Fibroblast of mammary gland (primary cell): Measurements from ENCODE around the gene FBXL15.

Source experiments
- DNase-seq: peaks from one replicate; pipeline ENCODE4 v3.0.0-alpha.2; 2010; ENCODE audit warnings: low read depth
- H3K4me3 ChIP-seq: 2 replicates; pipeline ENCODE4 v1.5.1; 2011; ENCODE audit warnings: low read depth, mild to moderate bottlenecking, low read length, moderate library complexity; ENCODE audit not compliant: control insufficient read depth
- CTCF ChIP-seq: conservative IDR thresholded peaks from 2 replicates; pipeline ENCODE4 v1.5.1; 2011; ENCODE audit warnings: low read depth, low read length, inconsistent platforms; ENCODE audit not compliant: control insufficient read depth, insufficient read depth

Gene FBXL15

GRCh38 chr10:102396730-102397151, 23.9 kb upstream of the FBXL15 start:
- peak overlapping the region; percentile 74 for H3K4me3 ChIP-seq
- no peak for TF ChIP-seq CTCF
- DNase-seq = no peak

DNA sequence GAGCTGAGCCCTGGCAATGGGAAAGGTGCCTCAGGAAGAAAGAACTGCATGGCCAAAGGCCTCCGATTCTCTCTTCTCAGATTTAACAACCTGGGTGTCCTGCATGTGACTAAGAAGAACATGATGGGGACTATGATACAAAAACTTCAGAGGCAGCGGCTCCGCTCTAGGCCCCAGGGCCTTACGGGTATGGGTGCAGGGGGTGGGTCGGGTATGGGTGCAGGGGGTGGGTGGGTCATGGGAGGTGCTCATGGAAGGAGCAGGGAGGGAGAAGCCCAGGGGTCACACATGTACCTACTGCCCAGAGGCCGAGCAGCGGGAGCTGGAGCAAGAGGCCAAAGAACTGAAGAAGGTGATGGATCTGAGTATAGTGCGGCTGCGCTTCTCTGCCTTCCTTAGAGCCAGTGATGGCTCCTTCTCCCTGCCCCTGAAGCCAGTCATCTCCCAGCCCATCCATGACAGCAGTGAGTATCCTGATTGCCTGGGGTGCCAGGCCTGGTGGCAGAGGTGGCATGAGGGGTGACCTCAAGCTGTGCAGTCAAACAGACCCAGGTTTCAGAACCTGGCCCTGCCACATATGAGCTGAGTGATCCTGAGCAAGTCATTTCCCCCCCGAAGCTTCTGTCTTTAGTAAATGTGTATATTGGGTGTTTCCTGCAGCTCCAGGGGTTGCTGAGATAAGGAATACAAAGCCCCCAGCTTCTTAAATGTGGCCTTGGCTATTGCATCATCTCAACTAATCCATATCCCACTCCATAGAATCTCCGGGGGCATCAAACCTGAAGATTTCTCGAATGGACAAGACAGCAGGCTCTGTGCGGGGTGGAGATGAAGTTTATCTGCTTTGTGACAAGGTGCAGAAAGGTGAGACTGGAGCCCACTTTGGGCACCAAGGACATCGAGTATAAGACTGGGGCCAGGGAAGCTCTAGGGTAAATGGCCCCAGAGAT, 23.1 kb upstream of the FBXL15 start:
- TF ChIP-seq CTCF = no peak
- H3K4me3 ChIP-seq = no peak overlapping the region
- no peak for DNase-seq

DNA sequence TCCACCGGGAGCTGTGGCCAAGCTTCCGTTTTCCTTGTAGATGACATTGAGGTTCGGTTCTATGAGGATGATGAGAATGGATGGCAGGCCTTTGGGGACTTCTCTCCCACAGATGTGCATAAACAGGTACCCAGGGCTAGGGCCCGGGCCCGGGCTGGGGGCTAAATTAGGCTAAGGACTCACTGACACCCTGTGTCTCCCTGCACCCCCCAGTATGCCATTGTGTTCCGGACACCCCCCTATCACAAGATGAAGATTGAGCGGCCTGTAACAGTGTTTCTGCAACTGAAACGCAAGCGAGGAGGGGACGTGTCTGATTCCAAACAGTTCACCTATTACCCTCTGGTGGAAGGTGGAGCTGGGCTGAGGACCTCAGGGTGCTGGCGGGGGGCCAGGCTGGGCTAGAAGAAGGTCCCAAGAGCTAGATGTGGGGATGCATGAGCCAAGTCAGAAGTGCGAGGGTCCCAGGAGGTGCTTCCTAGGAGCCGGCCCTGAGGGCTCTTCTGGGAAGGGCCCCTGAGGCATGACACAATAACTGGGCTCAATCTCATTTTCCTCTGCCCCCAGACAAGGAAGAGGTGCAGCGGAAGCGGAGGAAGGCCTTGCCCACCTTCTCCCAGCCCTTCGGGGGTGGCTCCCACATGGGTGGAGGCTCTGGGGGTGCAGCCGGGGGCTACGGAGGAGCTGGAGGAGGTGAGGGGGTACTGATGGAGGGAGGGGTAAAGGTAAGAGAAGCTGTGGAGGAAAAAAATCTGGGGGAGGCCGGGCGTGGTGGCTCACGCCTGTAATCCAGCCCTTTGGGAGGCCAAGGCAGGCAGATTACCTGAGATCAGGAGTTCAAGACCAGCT, 22.2 kb upstream of the FBXL15 start:
- no peak for TF ChIP-seq CTCF
- DNase-seq = no peak

GRCh38 chr10:102399217-102400021, 21.2 kb upstream of the FBXL15 start:
- DNase-seq = peak; percentile 78
- peak; percentile 50 for TF ChIP-seq CTCF
- H3K4me3 ChIP-seq = peak overlapping the region; percentile 45

More for the DNA sequence above, 22.2 kb upstream of the FBXL15 start:
- no peak overlapping the region for H3K4me3 ChIP-seq

DNA sequence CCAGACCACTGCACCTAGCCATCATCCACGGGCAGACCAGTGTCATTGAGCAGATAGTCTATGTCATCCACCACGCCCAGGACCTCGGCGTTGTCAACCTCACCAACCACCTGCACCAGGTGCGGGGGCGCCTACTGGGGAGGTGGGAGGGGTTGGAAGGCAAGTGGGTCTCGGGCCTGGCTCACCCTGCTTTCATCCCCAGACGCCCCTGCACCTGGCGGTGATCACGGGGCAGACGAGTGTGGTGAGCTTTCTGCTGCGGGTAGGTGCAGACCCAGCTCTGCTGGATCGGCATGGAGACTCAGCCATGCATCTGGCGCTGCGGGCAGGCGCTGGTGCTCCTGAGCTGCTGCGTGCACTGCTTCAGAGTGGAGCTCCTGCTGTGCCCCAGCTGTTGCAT, 20.6 kb upstream of the FBXL15 start:
- no peak for TF ChIP-seq CTCF
- DNase-seq = no peak
- no peak overlapping the region for H3K4me3 ChIP-seq
